HG02943 (cell line): ENCODE measurements around the gene RMND1.
"Not testable (repeated sequence)": the region's sequence is repeated elsewhere in the genome, so short reads cannot be mapped to it uniquely, and the experiment has no call there.

Experiments used
- ATAC-seq: cut with Tn5 transposase; IDR thresholded peaks from one replicate; pipeline ENCODE4 v1.9.1; 2021; ENCODE audit warnings: mild to moderate bottlenecking, low read depth, moderate library complexity; ENCODE audit not compliant: unreplicated experiment

RMND1 gene

GRCh38 chr6:151452750-151453427 lies 963 bp upstream of the RMND1 start:
- no peak for ATAC-seq

GRCh38 chr6:151451417-151451949 lies 443 bp downstream of the RMND1 start:
- ATAC-seq, result no peak

GRCh38 chr6:151450928-151451327 lies 998 bp downstream of the RMND1 start:
- not testable (repeated sequence) for ATAC-seq

DNA sequence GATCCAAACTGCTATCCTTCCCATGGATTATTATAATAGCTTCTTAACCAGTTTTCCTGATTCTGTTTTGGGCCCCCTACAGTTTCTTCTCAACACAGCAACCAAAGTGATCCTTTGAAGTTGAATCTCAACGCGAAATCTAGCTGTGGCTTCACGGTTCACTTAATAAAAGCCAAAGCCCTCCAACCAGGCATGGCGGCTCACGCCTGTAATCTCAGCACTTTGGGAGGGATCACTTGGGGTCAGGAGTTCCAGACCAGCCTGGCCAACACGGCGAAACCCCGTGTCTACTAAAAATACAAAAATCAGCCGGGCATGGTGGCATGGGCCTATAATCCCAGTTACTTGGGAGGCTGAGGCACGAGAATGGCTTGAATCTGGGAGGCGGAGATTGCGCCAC lies 3.3 kb downstream of the RMND1 start:
- ATAC-seq, result no peak

GRCh38 chr6:151447237-151447636 lies 4.7 kb downstream of the RMND1 start:
- ATAC-seq, result no peak

DNA sequence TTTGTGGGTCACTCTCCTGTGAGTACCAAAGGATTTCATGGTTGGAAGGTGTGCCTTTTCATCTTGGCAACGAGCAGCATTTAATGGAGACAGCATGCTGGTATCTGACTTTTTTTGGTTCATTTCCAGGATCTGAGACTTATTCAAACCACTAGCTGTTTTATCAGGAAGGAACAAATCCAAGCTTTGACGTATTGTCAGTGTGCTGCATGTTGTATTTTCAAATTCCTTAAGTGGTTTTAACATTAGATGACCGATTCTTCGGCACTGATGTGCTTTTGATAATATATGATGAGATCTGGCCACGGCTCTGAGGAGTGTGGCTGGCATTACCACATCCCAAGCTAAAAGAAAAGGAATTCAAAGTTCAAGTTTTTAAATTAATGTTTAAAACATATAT lies 6.4 kb downstream of the RMND1 start:
- no peak for ATAC-seq

DNA sequence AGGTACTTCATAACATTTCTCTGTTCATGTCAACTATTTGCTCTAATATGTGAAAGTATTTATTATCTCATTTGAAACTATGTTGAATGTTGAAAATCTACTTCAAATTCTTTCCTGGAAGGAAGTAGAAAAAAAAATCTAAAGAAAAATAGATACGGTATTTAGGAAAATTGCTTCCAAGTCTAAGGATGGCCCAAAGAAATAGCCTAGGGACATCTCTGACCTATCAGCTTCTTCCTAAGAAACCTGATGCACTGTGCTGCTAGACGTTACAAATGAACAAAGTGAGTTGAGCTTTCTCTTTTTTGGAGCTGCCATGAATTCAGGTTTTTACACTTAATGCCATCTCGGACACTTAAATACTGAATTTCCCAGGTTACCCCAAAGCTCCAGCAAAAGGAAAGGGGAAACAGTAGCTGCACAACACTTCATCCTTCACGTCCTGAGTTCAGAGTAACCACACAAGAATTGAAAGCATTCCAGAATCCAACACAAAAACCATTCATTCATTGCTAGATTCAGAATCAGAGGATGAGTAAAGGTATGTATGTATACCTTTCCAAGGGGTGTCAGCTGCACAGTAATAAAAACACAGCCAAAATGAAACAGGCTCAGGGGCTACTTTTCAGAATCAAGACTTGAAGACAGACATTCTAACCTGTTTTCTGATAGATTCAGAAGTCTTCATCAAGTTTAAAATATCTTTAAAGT lies 7.9 kb downstream of the RMND1 start:
- no peak for ATAC-seq

GRCh38 chr6:151443454-151443853 lies 8.5 kb downstream of the RMND1 start:
- ATAC-seq, result no peak

GRCh38 chr6:151442371-151442770 lies 9.6 kb downstream of the RMND1 start:
- ATAC-seq, result no peak

DNA sequence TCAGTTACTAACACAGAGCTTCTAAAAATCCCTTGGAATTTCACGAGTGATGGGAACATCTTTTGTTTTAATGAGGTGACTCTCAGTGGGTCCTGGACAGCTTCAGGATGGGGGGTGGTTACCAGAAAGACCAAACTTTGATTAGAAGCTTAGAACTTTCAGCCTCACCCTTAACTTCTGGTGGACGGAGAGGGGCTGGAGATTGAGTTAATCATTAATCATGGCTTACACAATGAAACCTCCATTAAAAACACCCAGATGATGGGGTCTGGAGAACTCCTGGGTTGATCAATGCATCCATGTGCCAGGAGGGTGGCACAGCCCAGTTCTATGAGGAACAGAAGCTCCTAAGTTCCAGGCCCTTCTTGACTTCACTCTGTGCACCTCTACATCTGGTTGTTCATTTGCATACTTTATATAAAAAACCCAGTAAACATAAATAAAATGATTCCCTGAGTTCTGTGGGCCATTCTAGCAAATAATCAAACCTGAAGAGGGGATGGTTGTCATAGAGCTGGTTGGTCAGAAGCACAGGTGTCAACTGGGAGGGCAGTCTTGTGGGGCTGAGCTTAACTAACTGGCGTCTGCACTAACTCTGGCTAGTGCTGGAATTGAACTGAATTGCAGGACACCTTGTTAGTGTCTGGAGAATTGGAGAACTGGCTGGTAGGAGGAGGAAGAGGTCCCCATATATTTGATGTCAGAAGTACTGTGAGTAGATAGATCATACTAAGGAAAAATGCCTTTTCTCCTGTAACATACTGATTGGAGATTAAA lies 10.3 kb downstream of the RMND1 start:
- ATAC-seq, result no peak

DNA sequence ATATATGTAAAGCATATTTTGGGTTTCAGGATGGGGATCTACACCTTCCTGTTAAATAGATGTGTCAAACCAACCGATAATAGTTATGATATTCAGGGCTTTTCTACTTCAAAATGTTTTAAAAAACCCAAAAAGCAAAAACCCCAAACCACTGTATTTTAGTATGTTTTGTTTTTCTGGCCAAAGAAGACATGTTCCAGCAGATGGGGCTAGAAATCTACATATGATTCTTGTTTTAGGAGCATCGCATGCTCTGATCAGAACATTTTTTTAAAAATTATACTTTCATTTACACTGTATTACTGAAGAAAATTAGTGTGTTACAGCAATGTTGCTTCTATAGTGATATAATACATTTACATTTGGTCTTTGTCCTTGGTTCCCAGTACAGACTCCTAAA lies 11.0 kb downstream of the RMND1 start:
- no peak for ATAC-seq

DNA sequence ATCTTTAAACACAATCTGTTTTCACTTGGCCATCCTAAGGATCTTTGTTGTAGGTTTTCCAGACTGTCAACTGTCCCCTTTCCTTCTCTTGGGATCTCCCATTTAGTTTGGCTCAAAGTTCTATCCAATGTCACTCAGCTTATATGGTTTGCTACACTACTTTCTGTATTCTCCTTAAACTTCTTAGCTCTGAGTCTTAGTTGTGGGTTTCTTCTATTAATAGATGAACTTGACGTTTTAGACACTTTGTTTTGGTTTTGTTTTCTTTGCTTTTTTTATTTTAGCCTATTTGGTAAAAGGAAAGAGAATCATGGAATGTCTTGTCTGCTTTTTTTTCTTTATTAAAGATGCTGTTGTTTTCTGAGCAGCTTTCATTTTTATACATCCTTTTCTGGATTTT lies 11.4 kb downstream of the RMND1 start:
- ATAC-seq, result no peak

DNA sequence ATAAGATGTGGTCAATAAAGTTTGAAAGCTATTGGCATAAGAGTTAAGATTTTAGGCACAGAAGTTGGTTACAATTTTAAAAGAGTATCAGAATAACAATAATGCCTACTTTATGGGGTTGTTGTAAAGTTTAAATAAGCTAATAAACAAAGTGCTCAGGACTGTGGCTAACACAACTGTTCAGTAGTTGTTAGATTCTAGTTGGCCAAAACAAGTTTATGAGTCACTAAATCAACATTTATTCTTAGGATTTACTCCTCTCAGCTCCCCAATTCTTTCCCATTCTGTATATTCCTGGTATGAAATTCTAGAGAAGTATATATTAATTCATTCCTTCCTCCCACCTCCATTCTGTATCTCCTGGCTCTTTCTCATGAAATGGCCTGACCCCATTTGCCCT lies 14.5 kb downstream of the RMND1 start:
- ATAC-seq, result no peak

- no peak for ATAC-seq
These were observed 15.1 kb downstream of the RMND1 start for GRCh38 chr6:151436802-151437201.

DNA sequence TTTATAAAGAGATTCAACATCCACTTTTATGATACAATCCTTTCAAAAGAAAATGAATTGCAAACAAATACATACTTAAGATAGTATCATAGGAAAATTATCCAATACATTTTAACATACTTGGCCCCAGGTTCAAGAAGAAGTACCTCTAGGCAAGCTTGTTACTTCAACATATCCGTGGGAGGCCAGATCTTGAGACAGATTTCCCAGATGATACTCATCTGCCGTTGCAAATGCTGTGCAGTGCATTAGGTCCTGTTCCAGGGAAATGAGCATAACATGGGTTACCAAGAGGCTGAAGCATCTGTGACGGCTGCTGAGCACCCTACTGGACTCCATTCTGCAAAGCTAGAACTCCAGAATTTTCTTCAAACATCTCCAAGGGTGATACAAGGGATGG lies 15.6 kb downstream of the RMND1 start:
- no peak for ATAC-seq

DNA sequence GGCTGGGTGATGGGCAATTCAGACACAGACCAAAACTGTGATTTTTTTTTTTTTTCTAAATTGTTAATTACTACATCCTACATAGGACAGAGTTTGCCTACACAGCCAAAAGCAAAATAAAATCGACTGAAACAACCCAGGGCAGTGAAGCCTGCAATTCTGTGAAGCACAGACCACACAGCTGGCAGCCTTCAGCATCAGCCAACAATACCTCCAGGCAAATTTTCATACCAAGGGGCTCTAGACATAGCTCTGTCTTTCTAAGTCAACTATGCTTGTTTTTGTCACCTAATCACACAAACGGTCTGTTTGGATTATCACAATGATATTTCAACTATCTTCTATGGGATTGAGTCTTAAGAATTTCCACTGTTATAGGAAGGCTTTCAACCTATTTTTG lies 17.6 kb downstream of the RMND1 start:
- no peak for ATAC-seq

- ATAC-seq, result no peak
These were observed 19.3 kb downstream of the RMND1 start for GRCh38 chr6:151432651-151433050.

DNA sequence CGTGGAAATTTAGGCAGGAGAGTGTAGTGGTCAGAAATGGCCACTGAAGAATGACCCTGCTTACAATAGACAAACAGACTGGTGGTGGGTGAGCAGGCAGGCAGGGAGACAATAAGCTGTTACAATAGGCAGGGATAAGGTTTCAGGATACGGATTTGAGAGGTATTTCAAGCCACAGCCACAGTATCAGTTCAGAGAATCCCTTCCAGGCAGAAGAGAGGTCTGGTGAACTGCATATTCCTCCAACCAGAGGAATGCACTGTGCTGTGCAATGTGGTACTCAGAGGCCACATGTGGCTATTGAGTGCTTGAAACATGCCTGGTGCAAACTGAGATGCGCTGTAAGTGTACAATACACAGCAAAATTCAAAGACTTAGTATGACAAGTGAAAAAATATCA lies 20.6 kb downstream of the RMND1 start:
- no peak for ATAC-seq

- ATAC-seq, result no peak
These were observed 21.0 kb downstream of the RMND1 start for GRCh38 chr6:151430886-151431285.

DNA sequence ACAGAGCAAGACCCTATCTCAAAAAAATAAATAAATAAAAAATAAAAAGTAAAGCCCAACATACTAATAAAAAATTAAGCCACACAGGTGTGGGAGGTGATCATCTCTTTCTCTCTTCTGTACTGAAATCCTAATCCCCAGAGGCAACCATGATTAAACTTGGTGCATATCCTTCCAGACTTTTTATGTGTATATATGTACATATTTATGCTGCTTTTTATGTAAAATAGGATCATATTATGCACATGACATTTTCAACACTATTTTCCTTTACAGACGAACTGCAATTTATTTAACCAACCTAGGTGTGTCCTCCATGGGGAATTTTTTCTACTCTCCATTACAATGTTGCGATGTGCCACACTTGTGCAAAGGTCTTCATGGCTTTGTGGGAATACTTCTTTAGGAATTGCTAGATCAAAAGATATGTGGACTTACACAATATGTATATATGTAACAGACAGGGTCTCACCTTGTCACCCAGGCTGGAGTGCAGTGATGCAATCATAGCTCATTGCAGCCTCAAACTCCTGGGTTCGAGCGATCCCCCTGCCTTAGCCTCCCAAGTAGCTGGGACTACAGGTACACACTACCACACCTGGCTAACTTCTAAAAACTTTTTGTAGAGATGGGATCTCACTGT lies 23.7 kb downstream of the RMND1 start:
- ATAC-seq, result no peak

GRCh38 chr6:151425561-151425960 lies 26.4 kb downstream of the RMND1 start:
- ATAC-seq, result no peak
